SK-N-SH (cell line): ENCODE measurements around the gene KCNH8.

Experiments
- EP300 ChIP-seq, 2 experiments: IDR thresholded peaks; 2 replicates each; pipeline versions ENCODE4 v1.4.0 to v1.6.1; 2012; ENCODE audit warnings: borderline replicate concordance in 1 of 2, low read depth in 1 of 2, low read length in 1 of 2
- FOXJ3 ChIP-seq: sonication (generic); formaldehyde crosslinking; IDR thresholded peaks from 2 replicates; pipeline ENCODE4 v1.5.1; 2020; ENCODE audit warnings: mild to moderate bottlenecking, missing genetic modification reagents
- POLR2AphosphoS5 ChIP-seq: IDR thresholded peaks from 2 replicates; pipeline ENCODE4 v1.6.1; 2012; ENCODE audit warnings: low read depth, low read length
- SMC3 ChIP-seq: IDR thresholded peaks from 2 replicates; pipeline ENCODE4 v1.6.1; 2012; ENCODE audit warnings: low read depth, low read length, improper control_type of control experiment
- YY1 ChIP-seq: IDR thresholded peaks from 2 replicates; pipeline ENCODE4 v1.4.0; 2012; ENCODE audit warnings: low read depth, mild to moderate bottlenecking
- TF ChIP-seq, protein P1 (sequence below): fragments of 150-350 bp; IDR thresholded peaks from 2 replicates; pipeline ENCODE4 v1.6.1; 2016; ENCODE audit warnings: mild to moderate bottlenecking, low read depth, low read length
- TF ChIP-seq, protein P2 (sequence below): IDR thresholded peaks from 2 replicates; pipeline ENCODE4 v1.4.0; 2012; ENCODE audit warnings: low read depth
- TF ChIP-seq, protein P3 (sequence below): fragments of 200-600 bp; sonication (generic); IDR thresholded peaks from 2 replicates; pipeline ENCODE4 v1.6.1; 2017; ENCODE audit warnings: antibody characterized with exemption, mild to moderate bottlenecking, moderate library complexity
- TF ChIP-seq, protein P4 (sequence below): IDR thresholded peaks from 2 replicates; pipeline ENCODE4 v1.6.1; 2012; ENCODE audit warnings: mild to moderate bottlenecking, low read depth, low read length, moderate library complexity

- TF ChIP-seq, protein P1, sequence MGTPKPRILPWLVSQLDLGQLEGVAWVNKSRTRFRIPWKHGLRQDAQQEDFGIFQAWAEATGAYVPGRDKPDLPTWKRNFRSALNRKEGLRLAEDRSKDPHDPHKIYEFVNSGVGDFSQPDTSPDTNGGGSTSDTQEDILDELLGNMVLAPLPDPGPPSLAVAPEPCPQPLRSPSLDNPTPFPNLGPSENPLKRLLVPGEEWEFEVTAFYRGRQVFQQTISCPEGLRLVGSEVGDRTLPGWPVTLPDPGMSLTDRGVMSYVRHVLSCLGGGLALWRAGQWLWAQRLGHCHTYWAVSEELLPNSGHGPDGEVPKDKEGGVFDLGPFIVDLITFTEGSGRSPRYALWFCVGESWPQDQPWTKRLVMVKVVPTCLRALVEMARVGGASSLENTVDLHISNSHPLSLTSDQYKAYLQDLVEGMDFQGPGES = no peak
- TF ChIP-seq FOXJ3 (CRISPR knock-in tag) = no peak
- TF ChIP-seq, protein P2, sequence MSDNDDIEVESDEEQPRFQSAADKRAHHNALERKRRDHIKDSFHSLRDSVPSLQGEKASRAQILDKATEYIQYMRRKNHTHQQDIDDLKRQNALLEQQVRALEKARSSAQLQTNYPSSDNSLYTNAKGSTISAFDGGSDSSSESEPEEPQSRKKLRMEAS = no peak
- no peak for TF ChIP-seq EP300 (IDR thresholded peaks at IDR 0.05; ENCODE audit: borderline replicate concordance in 1 of 2, low read depth in 1 of 2, low read length in 1 of 2)
- TF ChIP-seq, protein P3, sequence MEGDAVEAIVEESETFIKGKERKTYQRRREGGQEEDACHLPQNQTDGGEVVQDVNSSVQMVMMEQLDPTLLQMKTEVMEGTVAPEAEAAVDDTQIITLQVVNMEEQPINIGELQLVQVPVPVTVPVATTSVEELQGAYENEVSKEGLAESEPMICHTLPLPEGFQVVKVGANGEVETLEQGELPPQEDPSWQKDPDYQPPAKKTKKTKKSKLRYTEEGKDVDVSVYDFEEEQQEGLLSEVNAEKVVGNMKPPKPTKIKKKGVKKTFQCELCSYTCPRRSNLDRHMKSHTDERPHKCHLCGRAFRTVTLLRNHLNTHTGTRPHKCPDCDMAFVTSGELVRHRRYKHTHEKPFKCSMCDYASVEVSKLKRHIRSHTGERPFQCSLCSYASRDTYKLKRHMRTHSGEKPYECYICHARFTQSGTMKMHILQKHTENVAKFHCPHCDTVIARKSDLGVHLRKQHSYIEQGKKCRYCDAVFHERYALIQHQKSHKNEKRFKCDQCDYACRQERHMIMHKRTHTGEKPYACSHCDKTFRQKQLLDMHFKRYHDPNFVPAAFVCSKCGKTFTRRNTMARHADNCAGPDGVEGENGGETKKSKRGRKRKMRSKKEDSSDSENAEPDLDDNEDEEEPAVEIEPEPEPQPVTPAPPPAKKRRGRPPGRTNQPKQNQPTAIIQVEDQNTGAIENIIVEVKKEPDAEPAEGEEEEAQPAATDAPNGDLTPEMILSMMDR = no peak
- TF ChIP-seq, protein P4, sequence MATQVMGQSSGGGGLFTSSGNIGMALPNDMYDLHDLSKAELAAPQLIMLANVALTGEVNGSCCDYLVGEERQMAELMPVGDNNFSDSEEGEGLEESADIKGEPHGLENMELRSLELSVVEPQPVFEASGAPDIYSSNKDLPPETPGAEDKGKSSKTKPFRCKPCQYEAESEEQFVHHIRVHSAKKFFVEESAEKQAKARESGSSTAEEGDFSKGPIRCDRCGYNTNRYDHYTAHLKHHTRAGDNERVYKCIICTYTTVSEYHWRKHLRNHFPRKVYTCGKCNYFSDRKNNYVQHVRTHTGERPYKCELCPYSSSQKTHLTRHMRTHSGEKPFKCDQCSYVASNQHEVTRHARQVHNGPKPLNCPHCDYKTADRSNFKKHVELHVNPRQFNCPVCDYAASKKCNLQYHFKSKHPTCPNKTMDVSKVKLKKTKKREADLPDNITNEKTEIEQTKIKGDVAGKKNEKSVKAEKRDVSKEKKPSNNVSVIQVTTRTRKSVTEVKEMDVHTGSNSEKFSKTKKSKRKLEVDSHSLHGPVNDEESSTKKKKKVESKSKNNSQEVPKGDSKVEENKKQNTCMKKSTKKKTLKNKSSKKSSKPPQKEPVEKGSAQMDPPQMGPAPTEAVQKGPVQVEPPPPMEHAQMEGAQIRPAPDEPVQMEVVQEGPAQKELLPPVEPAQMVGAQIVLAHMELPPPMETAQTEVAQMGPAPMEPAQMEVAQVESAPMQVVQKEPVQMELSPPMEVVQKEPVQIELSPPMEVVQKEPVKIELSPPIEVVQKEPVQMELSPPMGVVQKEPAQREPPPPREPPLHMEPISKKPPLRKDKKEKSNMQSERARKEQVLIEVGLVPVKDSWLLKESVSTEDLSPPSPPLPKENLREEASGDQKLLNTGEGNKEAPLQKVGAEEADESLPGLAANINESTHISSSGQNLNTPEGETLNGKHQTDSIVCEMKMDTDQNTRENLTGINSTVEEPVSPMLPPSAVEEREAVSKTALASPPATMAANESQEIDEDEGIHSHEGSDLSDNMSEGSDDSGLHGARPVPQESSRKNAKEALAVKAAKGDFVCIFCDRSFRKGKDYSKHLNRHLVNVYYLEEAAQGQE = no peak
- no peak for TF ChIP-seq POLR2AphosphoS5
- no peak for TF ChIP-seq YY1
- TF ChIP-seq SMC3 = no peak
Measured at GRCh38 chr3:19263606-19264005, 115.3 kb downstream of the KCNH8 start.
